OCI-LY1 (cell line): ENCODE results near the gene DYNLL1.

Experiments used
- H2AFZ ChIP-seq: fragments of 200-600 bp; sonication (generic), shearing (Covaris generic); 2 replicates; pipeline ENCODE4 v1.6.0; 2014; ENCODE audit warnings: antibody characterized with exemption, mild to moderate bottlenecking, low read length
- H3F3A ChIP-seq: fragments of 200-600 bp; sonication (generic), shearing (Covaris generic); 2 replicates; pipeline ENCODE4 v1.6.0; 2014; ENCODE audit warnings: mild to moderate bottlenecking, antibody characterized with exemption, low read length, moderate library complexity; ENCODE audit not compliant: insufficient read depth
- H3K27ac ChIP-seq: fragments of 200-600 bp; sonication (generic); 2 replicates; pipeline ENCODE4 v1.5.1; 2014; ENCODE audit warnings: low read length, mixed run types, mild to moderate bottlenecking, low read depth; ENCODE audit not compliant: poor library complexity, severe bottlenecking
- H3K27me3 ChIP-seq: fragments of 200-600 bp; sonication (generic); 2 replicates; pipeline ENCODE4 v1.6.0; 2014; ENCODE audit warnings: antibody characterized with exemption, mild to moderate bottlenecking, low read length, moderate library complexity; ENCODE audit not compliant: insufficient read depth
- H3K36me3 ChIP-seq: fragments of 200-600 bp; sonication (generic); 2 replicates; pipeline ENCODE4 v1.6.1; 2014; ENCODE audit warnings: mild to moderate bottlenecking, antibody characterized with exemption, low read length, moderate library complexity, mixed read lengths; ENCODE audit not compliant: insufficient read depth
- H3K4me1 ChIP-seq: fragments of 200-600 bp; sonication (generic); 2 replicates; pipeline ENCODE4 v1.5.1; 2014; ENCODE audit warnings: mild to moderate bottlenecking, low read length, moderate library complexity; ENCODE audit not compliant: insufficient read depth, severe bottlenecking
- H3K4me2 ChIP-seq: fragments of 200-600 bp; sonication (generic), shearing (Covaris generic); 2 replicates; pipeline ENCODE4 v1.6.1; 2014; ENCODE audit warnings: low read length
- H3K4me3 ChIP-seq: fragments of 200-600 bp; sonication (generic); 2 replicates; pipeline ENCODE4 v1.5.1; 2014; ENCODE audit warnings: low read length, low read depth, mild to moderate bottlenecking, mixed read lengths; ENCODE audit not compliant: poor library complexity, severe bottlenecking
- H3K79me2 ChIP-seq: fragments of 200-600 bp; shearing (Covaris generic); 2 replicates; pipeline ENCODE4 v1.6.1; 2016; ENCODE audit warnings: mixed run types, low read length, mixed read lengths; ENCODE audit not compliant: insufficient read depth
- H3K9ac ChIP-seq: fragments of 200-600 bp; sonication (generic), shearing (Covaris generic); 2 replicates; pipeline ENCODE4 v1.6.1; 2014; ENCODE audit warnings: mild to moderate bottlenecking, low read length, mixed read lengths
- H3K9me2 ChIP-seq: fragments of 200-600 bp; sonication (generic), shearing (Covaris generic); 2 replicates; pipeline ENCODE4 v1.6.1; 2014; ENCODE audit warnings: low read depth, mild to moderate bottlenecking, low read length, mixed read lengths
- H3K9me3 ChIP-seq: fragments of 200-600 bp; shearing (Covaris generic); 2 replicates; pipeline ENCODE4 v1.6.1; 2014; ENCODE audit warnings: low read length, mixed read lengths
- H4K20me1 ChIP-seq: fragments of 200-600 bp; sonication (generic), shearing (Covaris generic); 2 replicates; pipeline ENCODE4 v1.6.0; 2016; ENCODE audit warnings: mild to moderate bottlenecking, low read length; ENCODE audit not compliant: insufficient read depth
- EZH2 ChIP-seq: fragments of 200-600 bp; sonication (generic), shearing (Covaris generic); IDR thresholded peaks from 2 replicates; pipeline ENCODE4 v1.8.0; 2017; ENCODE audit warnings: borderline replicate concordance, mixed run types, mild to moderate bottlenecking, antibody characterized with exemption, low read length, moderate library complexity, mixed read lengths
- TF ChIP-seq, protein P1 (sequence below): fragments of 200-600 bp; sonication (generic), shearing (Covaris generic); IDR thresholded peaks from 2 replicates; pipeline ENCODE4 v1.5.1; 2017; ENCODE audit warnings: mild to moderate bottlenecking, antibody characterized with exemption, low read length, moderate library complexity, mixed read lengths

The DYNLL1 gene

DNA sequence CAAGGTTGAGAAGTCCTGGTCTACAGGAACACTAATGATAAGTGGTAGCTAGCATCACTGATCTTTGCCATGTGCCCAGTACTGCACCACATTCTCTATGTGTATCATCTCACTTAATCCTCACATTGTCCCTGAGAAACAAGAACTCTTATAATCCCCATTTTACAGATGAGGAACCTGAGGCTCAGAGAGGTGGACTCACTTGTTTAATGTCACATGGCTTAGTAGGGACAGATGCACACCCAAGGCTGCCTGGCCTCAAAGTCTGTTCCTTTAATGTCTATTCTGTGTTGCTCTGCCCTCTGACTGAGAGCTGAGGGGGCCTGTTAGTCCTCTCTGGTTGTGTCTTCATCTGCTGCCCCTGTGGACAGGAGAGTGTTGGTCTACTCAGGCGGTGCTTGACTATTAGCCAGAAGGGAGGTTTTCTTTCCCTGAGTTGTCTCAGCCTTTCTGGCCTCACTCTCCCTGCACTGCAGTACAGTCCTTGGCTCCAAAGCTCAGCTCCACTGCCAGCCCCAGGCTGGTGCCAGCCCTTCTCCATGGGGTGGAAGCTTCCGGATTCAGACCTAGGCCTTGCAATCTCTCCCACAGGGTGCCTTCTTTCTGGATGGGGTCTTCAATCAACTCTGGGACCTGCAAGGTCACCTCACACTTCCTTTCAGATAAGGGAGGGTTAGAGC lies 4.9 kb upstream of the DYNLL1 start:
- H3K4me1 ChIP-seq: peaks cover 18% of the 10 kb centered on the region
- no peak overlapping the region for H2AFZ ChIP-seq
- H3K9ac ChIP-seq: no peak overlapping the region
- no peaks in the 10 kb centered on the region for H4K20me1 ChIP-seq
- H3F3A ChIP-seq: no peaks in the 10 kb centered on the region; the same call in 1 of the 2 replicates
- no peaks in the 10 kb centered on the region for H3K9me2 ChIP-seq
- no peaks in the 10 kb centered on the region for H3K36me3 ChIP-seq
- H3K9me3 ChIP-seq: no peaks in the 10 kb centered on the region
- no peaks in the 10 kb centered on the region for H3K27me3 ChIP-seq
- no peak overlapping the region for H3K27ac ChIP-seq
- H3K79me2 ChIP-seq: no peaks in the 10 kb centered on the region
- H3K4me3 ChIP-seq: no peak overlapping the region
- TF ChIP-seq, protein P1, sequence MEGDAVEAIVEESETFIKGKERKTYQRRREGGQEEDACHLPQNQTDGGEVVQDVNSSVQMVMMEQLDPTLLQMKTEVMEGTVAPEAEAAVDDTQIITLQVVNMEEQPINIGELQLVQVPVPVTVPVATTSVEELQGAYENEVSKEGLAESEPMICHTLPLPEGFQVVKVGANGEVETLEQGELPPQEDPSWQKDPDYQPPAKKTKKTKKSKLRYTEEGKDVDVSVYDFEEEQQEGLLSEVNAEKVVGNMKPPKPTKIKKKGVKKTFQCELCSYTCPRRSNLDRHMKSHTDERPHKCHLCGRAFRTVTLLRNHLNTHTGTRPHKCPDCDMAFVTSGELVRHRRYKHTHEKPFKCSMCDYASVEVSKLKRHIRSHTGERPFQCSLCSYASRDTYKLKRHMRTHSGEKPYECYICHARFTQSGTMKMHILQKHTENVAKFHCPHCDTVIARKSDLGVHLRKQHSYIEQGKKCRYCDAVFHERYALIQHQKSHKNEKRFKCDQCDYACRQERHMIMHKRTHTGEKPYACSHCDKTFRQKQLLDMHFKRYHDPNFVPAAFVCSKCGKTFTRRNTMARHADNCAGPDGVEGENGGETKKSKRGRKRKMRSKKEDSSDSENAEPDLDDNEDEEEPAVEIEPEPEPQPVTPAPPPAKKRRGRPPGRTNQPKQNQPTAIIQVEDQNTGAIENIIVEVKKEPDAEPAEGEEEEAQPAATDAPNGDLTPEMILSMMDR: no peak
- no peak overlapping the region for H3K4me2 ChIP-seq

DNA sequence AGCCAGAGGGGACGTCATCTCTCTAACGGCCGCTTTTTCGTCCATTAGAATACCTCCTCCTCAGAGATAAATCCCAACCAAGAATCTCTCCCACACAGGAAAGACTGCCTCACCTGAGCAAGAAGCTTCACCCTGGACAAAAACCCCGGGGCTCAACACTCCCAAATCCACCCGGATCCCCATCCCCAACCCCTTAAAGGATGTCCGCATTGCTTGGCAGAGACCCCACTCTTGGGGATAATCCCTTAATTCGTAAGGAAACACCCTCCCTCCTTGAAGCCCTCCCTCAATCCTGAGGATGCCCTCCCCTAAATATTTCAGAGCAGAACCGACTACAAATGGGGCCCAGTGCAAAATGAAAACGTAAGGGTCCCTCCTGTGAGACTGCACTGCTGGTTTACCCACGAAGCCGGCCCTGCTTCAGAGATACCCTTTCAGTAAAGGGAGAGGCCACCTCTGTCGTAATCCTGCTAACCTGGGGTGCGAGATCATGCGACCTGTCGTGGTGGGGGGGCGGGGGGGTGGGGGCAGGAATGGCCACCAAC lies 655 bp upstream of the DYNLL1 start:
- H3F3A ChIP-seq: peaks cover 4% of the 10 kb centered on the region
- TF ChIP-seq, protein P1: no peak
- TF ChIP-seq EZH2: no peak
- H3K4me1 ChIP-seq: peaks cover 23% of the 10 kb centered on the region
- no peaks in the 10 kb centered on the region for H3K9me2 ChIP-seq
- H3K79me2 ChIP-seq: peaks cover 19% of the 10 kb centered on the region
- no peaks in the 10 kb centered on the region for H3K27me3 ChIP-seq
- H3K9me3 ChIP-seq: no peaks in the 10 kb centered on the region
- H4K20me1 ChIP-seq: no peaks in the 10 kb centered on the region
- peak overlapping the region; percentile 37 for H3K27ac ChIP-seq
- H3K36me3 ChIP-seq: peaks cover 24% of the 10 kb centered on the region
- H3K4me3 ChIP-seq: peak overlapping the region; percentile 98
- no peak overlapping the region for H2AFZ ChIP-seq
- peak overlapping the region; percentile 100 for H3K4me2 ChIP-seq
- peak overlapping the region; percentile 86 for H3K9ac ChIP-seq

DNA sequence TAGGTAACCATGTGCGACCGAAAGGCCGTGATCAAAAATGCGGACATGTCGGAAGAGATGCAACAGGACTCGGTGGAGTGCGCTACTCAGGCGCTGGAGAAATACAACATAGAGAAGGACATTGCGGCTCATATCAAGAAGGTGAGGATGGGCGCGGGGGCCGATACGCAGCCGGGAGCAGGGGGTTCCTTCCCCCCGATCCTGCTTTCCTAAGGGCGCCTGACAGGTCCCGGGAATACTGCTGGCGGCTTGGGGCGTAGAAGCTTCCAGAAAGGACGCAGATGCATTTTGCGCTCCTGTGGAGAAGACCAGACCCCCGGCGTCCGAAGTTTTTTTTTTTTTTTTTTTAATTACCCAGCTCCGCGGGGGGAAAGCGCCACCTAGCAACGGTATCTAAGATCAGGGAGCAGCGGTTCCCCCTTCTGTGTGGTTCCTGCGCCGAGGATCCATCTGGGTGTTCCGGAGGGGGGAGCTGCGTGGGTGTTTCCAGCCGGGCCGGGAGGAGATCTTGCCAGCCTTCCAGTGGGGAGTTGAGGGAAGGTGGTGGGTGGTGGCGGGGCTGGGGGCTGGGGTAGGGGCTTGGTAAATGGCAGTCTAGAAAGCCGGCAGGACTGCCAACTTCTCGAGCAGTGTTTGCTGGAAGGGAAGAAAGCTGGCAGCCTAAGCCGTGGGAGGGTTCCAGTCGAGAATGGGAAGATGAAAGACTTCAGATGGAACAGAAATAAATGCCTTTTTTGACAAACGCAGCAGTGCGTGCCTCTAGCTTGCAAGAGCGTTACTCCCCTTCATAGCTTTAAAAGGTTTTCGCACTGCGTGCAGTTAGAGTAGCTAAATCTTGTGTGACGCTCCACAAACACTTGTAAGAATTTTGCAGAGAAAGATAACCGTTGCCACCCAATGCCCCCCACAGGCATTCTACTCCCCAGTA lies 764 bp downstream of the DYNLL1 start:
- H3K27me3 ChIP-seq: no peaks in the 10 kb centered on the region
- H3K4me2 ChIP-seq: peak overlapping the region; percentile 100
- no peaks in the 10 kb centered on the region for H4K20me1 ChIP-seq
- H3K9me2 ChIP-seq: no peaks in the 10 kb centered on the region
- peaks cover 19% of the 10 kb centered on the region for H3K79me2 ChIP-seq
- H3K9ac ChIP-seq: peak overlapping the region; percentile 92
- no peaks in the 10 kb centered on the region for H3K9me3 ChIP-seq
- peak overlapping the region; percentile 98 for H3K4me3 ChIP-seq
- peak overlapping the region; percentile 81 for H3K27ac ChIP-seq
- H3K36me3 ChIP-seq: peaks cover 30% of the 10 kb centered on the region
- H2AFZ ChIP-seq: no peak overlapping the region
- peaks cover 23% of the 10 kb centered on the region for H3K4me1 ChIP-seq
- TF ChIP-seq EZH2: no peak
- TF ChIP-seq, protein P1: peak; percentile 45
- H3F3A ChIP-seq: peaks cover 4% of the 10 kb centered on the region
